KOPT-K1 (cell line): ENCODE results near the gene PSMB10.

Experiments
- H3K27ac ChIP-seq: fragments of 200-600 bp; sonication (generic); 2 replicates; pipeline ENCODE4 v1.5.1; 2016; ENCODE audit warnings: antibody characterized with exemption, mild to moderate bottlenecking, low read depth, low read length; ENCODE audit not compliant: poor library complexity, severe bottlenecking
- H3K36me3 ChIP-seq: fragments of 200-600 bp; sonication (generic); 2 replicates; pipeline ENCODE4 v1.5.1; 2017; ENCODE audit warnings: antibody characterized with exemption, mild to moderate bottlenecking, low read length, moderate library complexity; ENCODE audit not compliant: insufficient read depth
- H3K9me3 ChIP-seq: fragments of 200-600 bp; sonication (generic); 2 replicates; pipeline ENCODE4 v1.5.1; 2017; ENCODE audit warnings: antibody characterized with exemption, low read length, mild to moderate bottlenecking; ENCODE audit not compliant: insufficient read depth, poor library complexity, severe bottlenecking

Gene PSMB10

DNA sequence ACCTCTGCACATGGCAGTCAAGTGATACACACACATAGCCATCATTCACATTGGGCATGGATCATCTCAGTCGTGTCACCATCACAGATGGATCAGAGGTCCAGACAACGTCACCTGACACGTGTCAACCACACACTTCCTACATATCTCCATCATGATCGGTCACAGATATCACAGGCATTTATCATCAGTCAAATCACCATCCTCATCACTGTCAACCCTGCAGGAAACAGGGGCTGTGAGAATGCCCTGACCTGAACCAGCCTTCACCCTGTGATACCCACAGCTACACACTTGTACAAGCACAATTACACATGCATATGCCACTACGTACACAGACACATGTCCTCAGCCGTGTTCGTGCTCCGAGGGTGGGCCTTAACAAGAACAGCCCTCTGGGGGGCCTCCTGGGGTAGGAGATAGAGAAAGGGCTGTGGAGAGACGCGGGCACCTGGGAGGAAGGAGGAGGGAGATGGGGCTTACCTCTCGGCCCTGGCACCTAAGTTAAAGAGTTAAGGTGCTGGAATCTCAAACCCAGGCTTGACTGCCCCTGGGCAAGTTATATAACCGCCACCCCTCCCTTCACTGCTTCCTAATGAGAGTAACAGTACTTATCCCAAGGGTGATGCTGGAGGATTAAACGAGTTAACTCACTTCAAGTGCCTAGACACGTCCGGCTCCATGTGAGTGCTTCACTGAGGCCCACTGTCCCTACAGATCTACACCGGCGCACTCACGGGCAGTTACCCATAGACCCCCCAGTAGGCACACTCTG is 30.7 kb upstream of the PSMB10 start:
- peaks cover 10% of the 10 kb centered on the region; the same call in 1 of the 2 replicates for H3K36me3 ChIP-seq
- no peaks in the 10 kb centered on the region for H3K9me3 ChIP-seq
- peak overlapping the region; percentile 67 for H3K27ac ChIP-seq

DNA sequence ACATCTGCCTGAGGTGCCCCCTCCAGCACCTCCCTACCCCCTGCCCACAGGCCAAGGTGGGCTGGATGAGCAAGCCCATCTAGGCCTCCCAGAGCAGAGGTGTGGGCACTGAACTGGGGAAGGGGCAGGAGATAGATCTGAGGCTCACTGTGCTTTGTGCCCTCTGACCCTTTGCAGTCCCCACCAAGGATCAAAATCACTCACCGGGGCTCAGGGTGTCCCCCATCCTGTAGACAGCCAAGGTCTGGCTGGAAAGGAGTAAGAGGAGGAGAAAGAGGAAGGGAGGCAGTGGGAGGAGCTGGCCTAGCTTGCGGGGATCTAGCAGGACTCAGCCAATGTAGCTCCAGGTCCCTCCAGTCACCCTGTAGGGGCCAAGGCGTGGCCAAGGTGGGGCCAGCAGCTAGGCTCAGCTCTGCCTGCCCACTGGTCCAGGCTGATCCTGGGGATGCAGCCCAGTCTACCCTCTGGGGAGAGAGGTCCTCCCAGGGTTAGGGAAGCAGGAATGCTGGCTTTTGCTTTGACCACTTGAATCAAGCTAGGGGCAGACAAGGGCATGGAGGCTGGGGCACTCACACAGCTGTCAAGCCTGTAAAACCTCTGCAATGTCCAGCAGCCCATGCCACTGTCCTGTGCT is 30.0 kb upstream of the PSMB10 start:
- no peak overlapping the region for H3K27ac ChIP-seq
- H3K9me3 ChIP-seq, result no peaks in the 10 kb centered on the region
- peaks cover 17% of the 10 kb centered on the region; the same call in 1 of the 2 replicates for H3K36me3 ChIP-seq

DNA sequence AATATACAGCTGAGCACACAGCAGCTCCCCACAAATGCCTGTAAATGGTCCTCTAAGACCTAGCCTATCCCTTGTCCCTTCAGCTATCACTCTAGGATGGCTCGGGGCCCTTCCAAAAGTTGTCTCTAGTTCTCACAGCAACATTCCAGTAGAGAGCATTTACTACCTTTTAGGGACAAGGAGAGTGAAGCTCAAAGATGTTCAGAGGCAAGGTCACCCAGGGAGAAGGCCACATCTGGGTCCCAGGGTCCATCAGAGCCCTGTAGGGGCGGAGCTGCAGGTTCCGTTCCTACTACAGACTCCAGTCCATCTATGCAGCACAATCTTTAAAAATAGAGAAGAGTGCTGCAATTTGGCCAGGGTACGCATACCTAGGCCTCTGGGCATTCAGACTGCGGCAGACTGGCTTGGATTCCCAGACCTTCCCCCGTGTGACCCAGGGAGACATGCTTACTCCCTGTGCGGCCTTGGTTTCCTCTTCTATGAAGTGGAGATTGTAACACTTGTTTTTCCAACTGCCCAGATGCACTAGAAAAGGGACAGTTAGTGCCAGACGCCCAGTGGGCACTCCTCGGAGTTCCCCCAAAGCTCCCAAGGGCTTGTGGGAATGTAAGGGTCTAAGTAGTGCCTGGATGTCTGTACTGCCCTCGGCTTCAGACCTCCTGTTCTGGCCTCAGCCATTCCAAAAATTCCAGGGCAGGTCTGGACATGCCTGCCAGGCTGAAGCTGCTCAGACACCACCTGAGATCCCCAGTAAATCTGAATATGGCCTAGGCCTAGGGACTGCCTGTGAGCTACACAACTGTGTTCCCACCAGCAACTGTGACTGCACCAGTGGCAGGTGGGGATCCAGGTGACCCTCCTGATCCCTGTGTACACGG is 29.3 kb upstream of the PSMB10 start:
- peaks cover 24% of the 10 kb centered on the region; the same call in 1 of the 2 replicates for H3K36me3 ChIP-seq
- H3K27ac ChIP-seq, result no peak overlapping the region
- H3K9me3 ChIP-seq, result no peaks in the 10 kb centered on the region

DNA sequence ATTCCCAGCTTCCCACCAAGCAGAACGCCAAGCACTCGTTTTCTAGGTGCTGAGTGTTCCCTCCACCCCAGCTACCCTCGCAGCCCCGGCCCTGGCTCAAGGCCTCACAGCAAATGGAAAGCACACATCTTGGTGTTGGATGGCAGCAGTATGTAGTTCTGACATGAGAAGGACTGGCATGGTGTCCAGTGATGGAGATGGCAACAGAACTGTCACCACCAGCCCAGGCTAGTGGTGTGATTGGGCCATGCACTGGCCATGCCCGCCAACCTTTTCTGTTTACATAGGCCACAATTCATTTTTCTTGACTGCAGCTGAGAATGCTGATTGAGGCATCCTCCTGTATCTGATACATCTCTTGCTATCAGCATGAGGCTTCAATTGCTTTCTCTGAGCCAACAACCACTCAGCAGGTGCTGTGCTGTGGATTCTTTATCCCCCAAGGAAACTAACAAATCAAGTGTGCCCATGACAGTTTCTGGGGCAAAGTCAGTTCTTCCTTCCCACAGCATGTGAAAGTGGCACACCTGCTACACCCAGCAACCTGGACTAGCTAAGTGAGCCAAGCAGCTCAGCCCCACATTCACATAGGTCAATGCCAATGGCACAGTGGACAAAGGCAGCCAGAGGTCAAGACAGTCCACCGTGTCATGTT is 28.0 kb upstream of the PSMB10 start:
- no peak overlapping the region for H3K27ac ChIP-seq
- H3K36me3 ChIP-seq, result peaks cover 35% of the 10 kb centered on the region
- H3K9me3 ChIP-seq, result no peaks in the 10 kb centered on the region

DNA sequence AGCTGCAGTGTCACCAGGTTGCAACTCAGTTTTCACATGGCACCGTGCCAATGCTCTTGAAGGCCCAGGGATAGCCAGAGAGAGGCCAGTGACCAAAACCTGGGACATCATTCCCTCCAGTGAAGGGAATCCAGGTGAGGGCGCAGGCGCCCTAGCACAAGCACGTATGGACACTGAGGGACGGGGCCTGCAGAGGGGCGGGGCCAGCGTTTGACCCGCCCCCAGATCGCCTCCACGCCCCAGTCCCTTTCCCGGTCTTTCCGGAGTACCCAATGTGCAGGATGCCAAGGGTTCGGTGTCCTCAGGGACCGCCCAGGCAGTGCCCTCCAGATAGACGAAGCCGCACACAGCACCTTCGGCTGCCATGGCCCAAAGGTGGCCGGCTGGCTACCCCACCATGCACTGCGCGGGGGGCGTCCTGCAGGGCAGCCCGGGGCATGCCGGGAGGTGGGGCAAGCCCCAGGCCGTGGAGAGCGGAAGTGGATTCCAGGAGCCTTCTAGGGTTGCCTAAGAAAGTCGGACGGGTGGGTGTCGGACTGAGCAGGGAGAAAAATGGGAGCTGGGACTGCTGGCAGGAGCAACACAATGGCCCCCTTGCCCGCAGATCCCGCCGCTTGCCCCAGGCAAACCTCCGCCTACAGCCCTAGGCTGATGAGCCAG is 27.1 kb upstream of the PSMB10 start:
- peaks cover 43% of the 10 kb centered on the region for H3K36me3 ChIP-seq

DNA sequence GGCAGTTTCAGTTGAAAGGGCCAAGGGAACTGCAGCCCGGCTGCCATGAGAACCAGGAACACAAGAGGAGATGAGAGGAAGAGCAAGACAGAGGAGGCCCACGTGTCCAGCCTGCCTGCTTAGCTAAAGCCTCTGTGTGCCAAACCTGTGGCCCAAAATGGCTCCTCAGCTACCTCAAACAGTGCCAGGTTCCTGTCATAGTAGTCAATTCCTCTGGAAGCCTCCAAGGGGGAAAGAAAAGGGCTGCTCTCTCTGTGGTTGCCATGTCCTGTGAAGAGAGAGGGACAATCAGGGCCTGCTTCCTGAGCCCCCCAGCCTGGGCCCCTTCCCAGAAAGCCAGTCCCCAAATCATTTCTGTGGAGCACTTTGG is 26.6 kb upstream of the PSMB10 start:
- H3K27ac ChIP-seq, result no peak overlapping the region
- peaks cover 47% of the 10 kb centered on the region for H3K36me3 ChIP-seq
- H3K9me3 ChIP-seq, result no peaks in the 10 kb centered on the region

More for the DNA sequence above, 27.1 kb upstream of the PSMB10 start:
- H3K9me3 ChIP-seq, result no peaks in the 10 kb centered on the region
- H3K27ac ChIP-seq, result no peak overlapping the region

DNA sequence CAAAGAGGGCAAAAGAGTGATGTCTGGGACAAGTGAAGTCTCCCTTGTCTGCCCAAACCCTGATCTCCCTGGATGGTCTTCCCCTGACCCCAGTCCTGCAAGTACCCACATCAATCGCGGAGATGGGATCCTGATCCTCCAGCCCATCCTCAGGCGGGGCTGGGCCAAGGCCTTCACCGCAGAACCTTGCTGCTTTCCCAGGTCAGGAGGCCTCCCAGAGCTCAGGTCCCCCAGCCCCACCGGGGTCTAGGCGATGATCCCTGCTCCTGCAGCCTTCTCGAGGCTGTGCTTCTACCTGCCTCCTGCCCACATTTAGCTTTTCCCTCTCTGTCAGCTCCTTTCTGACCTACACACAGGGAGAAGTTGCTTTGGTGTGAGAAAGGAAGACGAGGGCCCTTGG is 25.5 kb upstream of the PSMB10 start:
- no peaks in the 10 kb centered on the region for H3K9me3 ChIP-seq
- H3K27ac ChIP-seq, result no peak overlapping the region

DNA sequence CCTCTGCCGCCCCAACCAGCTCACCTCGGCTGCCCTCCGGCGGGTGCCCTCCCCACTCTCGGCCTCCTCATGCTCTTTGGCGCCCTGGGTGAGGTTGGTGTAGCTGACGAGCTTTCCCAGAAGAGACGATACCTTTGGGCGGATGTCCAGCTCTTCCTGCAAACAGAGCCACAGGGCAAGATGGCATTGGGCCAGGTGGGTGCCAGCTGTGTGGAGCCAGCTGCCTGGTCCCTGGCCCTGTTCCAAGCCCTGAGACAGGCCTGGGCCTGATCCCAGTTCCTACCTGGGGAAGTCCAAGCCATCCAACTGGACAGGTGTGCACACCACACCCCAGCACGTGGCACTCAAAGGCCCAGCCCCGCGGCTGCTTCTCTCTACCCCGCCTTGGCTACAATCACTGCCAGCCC is 24.9 kb upstream of the PSMB10 start:
- Histone ChIP-seq H3K27ac (no peak overlapping the region), H3K9me3 (no peaks in the 10 kb centered on the region), H3K36me3 (peaks cover 56% of the 10 kb centered on the region)

More for the DNA sequence above, 25.5 kb upstream of the PSMB10 start:
- H3K36me3 ChIP-seq, result peaks cover 56% of the 10 kb centered on the region

DNA sequence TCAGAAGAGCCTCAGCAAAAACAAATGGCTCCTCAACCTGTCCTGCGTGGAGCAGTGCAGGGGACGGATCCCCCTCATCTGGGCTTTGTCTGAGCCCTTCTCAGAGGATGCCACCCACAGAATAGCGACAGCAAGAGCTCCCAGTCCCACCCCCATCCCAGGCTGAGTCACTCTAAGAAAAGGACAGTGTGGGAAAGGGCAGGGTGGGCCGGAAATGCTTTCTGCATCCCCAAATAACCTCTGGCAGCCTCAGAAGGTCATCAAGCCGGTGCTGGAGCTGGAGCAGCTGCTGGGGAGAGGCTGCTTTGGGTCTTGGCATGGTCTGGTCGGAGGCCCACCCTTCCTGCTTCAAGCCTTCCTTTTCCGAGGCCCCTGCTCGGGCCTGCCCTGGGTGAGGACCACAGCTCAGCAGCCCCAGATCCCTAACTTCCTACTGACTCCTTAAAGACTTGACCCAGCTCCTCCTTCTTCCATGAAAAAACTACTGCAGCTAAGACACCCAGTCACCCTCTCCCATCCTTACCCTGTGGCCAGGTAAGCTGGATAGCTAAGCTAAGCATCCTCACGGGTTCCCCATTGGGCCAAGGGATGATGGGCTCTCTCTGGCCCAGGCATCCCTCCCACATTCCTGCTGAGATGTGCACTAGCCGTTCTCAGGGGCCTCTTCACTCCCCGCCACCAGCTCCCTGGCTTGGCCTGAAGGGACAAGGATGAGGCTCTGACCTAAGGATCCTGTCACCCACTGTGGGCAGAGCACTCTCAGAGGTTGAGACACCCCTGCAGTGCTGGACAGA is 23.1 kb upstream of the PSMB10 start:
- H3K36me3 ChIP-seq, result peaks cover 60% of the 10 kb centered on the region
- no peaks in the 10 kb centered on the region for H3K9me3 ChIP-seq
- no peak overlapping the region for H3K27ac ChIP-seq

DNA sequence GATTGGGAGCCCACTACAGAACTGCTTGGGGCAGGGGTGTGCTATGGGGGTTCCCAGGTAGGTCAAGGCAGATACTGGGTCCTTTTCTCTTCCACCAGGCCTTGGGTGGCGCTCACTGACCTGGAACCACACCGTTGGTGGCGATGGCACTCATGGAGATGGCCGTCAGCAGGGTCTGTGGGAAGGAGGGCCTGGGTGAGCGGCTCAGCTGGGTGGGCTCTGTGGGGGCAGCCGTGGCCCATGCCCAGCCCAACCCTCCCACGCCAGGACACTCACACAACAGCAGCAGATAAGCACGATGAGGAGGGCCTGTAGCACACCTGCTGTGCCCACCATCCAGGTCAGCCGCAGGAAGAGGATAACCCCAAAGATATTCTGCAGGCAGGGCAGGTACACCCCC is 21.0 kb upstream of the PSMB10 start:
- peaks cover 68% of the 10 kb centered on the region for H3K36me3 ChIP-seq
- no peak overlapping the region for H3K27ac ChIP-seq

DNA sequence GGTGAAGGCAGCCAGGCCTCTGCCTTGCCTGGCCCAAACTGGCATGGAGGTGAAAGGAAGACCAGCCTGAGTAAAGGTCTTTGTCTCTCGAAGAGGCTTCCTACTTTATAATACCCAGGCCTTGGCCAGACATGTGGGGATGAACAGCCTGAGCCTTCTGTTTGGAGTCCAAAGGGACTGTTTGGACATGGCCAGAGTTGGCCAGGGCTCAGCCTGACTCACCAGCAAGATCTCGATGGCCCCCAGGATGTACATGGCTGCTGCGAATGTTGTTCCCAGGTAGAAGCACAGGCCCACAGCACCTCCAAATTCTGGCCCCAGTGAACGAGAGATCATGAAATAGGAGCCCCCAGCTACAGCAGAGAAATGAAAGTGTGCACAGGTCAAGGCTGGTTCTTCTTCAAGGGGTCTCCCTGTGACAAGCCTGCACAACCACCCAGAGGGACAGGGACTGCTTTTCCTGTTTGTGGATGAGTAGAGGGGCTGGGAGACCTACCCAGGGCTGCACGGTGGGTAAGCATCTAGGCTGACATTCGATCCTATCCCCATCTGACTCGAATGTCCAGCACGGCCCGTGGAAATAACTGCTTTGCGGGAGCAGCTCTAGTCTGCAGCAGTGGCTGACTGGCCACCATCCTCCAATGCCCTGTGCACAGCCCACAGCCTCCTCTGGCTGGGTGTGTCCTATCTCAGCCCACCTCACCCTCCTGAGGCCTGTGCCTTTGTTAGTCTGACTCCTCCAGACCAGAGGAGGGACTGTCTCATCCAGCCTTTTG is 18.0 kb upstream of the PSMB10 start:
- Histone ChIP-seq H3K9me3 (no peaks in the 10 kb centered on the region), H3K27ac (no peak overlapping the region), H3K36me3 (peaks cover 66% of the 10 kb centered on the region; the same call in 1 of the 2 replicates)

More for the DNA sequence above, 21.0 kb upstream of the PSMB10 start:
- no peaks in the 10 kb centered on the region for H3K9me3 ChIP-seq

DNA sequence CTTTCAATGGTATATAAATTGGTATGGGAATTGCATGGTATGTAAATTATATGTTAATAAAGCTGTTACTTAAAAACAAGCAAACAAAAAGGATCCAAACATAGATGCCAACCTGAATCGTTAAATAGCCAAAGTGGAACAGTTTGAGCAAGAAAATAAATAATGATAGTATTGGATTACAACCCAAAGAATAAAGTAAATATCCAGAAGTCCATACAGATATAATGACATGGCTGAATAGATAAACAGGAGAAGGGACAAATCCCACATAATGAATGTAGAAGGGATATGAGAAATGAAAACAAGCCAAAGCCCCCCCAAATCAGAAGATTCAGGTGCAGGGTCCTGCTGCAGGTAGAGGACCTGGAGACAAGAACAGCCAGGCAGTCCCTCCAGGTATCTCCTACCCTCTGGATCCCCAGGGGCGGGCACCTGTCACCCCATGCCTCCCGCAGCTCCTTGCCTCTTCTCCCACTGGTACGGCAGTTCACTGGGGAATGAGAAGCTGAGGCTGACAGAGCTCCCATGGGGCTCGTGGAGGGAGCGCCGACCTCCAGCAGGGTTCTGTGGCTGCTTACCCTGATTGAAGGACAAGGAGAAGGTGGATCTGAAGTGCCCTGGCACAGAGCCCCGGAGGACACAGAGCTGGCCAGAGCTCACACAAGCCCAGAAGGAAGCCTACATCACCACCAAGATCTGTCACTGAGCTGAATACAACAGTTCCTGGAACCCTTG is 17.2 kb upstream of the PSMB10 start:
- peaks cover 63% of the 10 kb centered on the region; the same call in 1 of the 2 replicates for H3K36me3 ChIP-seq
- H3K9me3 ChIP-seq, result no peaks in the 10 kb centered on the region
- no peak overlapping the region for H3K27ac ChIP-seq
